Testis (tissue), 2 donors: ENCODE measurements around the gene CERKL.

Source experiments
- POLR2A ChIP-seq: fragments of 450-650 bp; IDR thresholded peaks from one replicate; pipeline ENCODE4 v1.6.1; 2017; ENCODE audit warnings: antibody characterized with exemption, mild to moderate bottlenecking, moderate library complexity
- TF ChIP-seq, protein P1 (sequence below), 3 experiments: fragments of 450-650 bp in 2 of 3; fragments of 200-600 bp in 1 of 3; sonication (generic) in 1 of 3; IDR thresholded peaks; one replicate each; pipeline ENCODE4 v1.5.1; 2016 to 2019; ENCODE audit warnings: antibody characterized with exemption in 3 of 3, mild to moderate bottlenecking in 2 of 3, moderate library complexity in 1 of 3

DNA sequence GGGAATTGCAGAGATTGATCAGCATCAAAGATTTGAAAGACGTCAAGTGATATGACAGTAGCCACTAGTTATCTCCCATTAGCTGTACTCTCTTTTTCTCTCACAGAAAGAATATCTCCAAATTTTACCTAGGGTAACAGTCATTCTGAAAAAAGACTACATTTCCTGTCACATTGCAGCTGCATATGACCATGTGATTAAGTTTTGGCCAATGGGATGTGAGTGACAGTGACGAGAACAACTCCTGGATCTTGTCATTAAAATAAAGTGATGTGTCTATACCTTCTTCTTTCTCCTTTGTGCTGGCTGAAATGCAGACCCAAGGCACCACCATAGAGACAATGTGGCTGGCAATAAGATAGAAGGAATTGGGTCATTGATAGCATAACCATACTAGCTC lies 34.0 kb upstream of the CERKL start:
- TF ChIP-seq, protein P1, sequence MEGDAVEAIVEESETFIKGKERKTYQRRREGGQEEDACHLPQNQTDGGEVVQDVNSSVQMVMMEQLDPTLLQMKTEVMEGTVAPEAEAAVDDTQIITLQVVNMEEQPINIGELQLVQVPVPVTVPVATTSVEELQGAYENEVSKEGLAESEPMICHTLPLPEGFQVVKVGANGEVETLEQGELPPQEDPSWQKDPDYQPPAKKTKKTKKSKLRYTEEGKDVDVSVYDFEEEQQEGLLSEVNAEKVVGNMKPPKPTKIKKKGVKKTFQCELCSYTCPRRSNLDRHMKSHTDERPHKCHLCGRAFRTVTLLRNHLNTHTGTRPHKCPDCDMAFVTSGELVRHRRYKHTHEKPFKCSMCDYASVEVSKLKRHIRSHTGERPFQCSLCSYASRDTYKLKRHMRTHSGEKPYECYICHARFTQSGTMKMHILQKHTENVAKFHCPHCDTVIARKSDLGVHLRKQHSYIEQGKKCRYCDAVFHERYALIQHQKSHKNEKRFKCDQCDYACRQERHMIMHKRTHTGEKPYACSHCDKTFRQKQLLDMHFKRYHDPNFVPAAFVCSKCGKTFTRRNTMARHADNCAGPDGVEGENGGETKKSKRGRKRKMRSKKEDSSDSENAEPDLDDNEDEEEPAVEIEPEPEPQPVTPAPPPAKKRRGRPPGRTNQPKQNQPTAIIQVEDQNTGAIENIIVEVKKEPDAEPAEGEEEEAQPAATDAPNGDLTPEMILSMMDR (IDR thresholded peaks at IDR 0.05), result no peak
- TF ChIP-seq POLR2A, result no peak
